PC-3 (cell line): ENCODE data around the gene RSF1. TPM values are rescaled to one million over a fixed set of nuclear protein-coding genes. Genes with fewer than 3 reads are reported as not detected.

Experiments used
- ATAC-seq: fragments of 200-7000 bp; cut with Tn5 transposase; 2 replicates; pipeline ENCODE4 v1.9.1; 2020; ENCODE audit warnings: mild to moderate bottlenecking, moderate library complexity
- BruUV-seq: library from RNA; stranded (reverse); fragments of 400-500 nt; replicated peaks from 2 replicates; lab custom pipeline; 2021; lab: Mats Ljungman, UMichigan
- CTCF ChIA-PET: fragments of 300-600 bp; sonication (Branson Sonifier 250); formaldehyde crosslinking; loops from one replicate; lab custom pipeline; 2022; ENCODE audit warnings: antibody characterized with exemption; lab: Charles Lee
- POLR2A ChIA-PET: fragments of 300-600 bp; sonication (Branson Sonifier 250); formaldehyde crosslinking; loops from one replicate; lab custom pipeline; 2022; ENCODE audit warnings: antibody characterized with exemption; ENCODE audit not compliant: unreplicated experiment; lab: Charles Lee
- DNase-seq: peaks from one replicate; pipeline ENCODE4 v3.0.0-alpha.2; 2015
- H2AFZ ChIP-seq: fragments of 300-600 bp; sonication (generic); 2 replicates; pipeline ENCODE4 v1.6.0; 2016; ENCODE audit warnings: antibody characterized with exemption, low read length
- H3F3A ChIP-seq: fragments of 300-600 bp; sonication (generic); one replicate; pipeline ENCODE4 v1.6.0; 2017; ENCODE audit warnings: antibody characterized with exemption, low read length, control low read depth, mild to moderate bottlenecking; ENCODE audit not compliant: unreplicated experiment
- H3K27ac ChIP-seq: fragments of 300-600 bp; sonication (generic); 2 replicates; pipeline ENCODE4 v1.5.1; 2016; ENCODE audit warnings: mild to moderate bottlenecking, low read length
- H3K27me3 ChIP-seq: fragments of 300-600 bp; sonication (generic); 2 replicates; pipeline ENCODE4 v1.6.1; 2016; ENCODE audit warnings: low read length, mixed read lengths
- H3K36me3 ChIP-seq: fragments of 300-600 bp; sonication (generic); 2 replicates; pipeline ENCODE4 v1.6.1; 2016; ENCODE audit warnings: low read depth, mixed run types, low read length, mixed read lengths
- H3K4me1 ChIP-seq: fragments of 300-600 bp; sonication (generic); 2 replicates; pipeline ENCODE4 v1.5.1; 2016; ENCODE audit warnings: low read length; ENCODE audit not compliant: insufficient read depth
- H3K4me2 ChIP-seq: fragments of 300-600 bp; sonication (generic); 2 replicates; pipeline ENCODE4 v1.6.0; 2016; ENCODE audit warnings: low read length
- H3K4me3 ChIP-seq: fragments of 300-600 bp; sonication (generic); 2 replicates; pipeline ENCODE4 v1.5.1; 2016; ENCODE audit warnings: mild to moderate bottlenecking, low read length, mixed read lengths
- H3K79me2 ChIP-seq: fragments of 300-600 bp; sonication (generic); 2 replicates; pipeline ENCODE4 v1.6.1; 2017; ENCODE audit warnings: low read length, mixed read lengths
- H3K9ac ChIP-seq: fragments of 300-600 bp; sonication (generic); 2 replicates; pipeline ENCODE4 v1.6.0; 2016; ENCODE audit warnings: mild to moderate bottlenecking, low read length
- H3K9me2 ChIP-seq: fragments of 300-600 bp; sonication (generic); replicated peaks from 2 replicates; pipeline ENCODE4 v1.6.1; 2016; ENCODE audit warnings: mixed run types, low read length, mixed read lengths
- H3K9me3 ChIP-seq: fragments of 300-600 bp; sonication (generic); 2 replicates; pipeline ENCODE4 v1.6.1; 2016; ENCODE audit warnings: low read length, mixed read lengths
- H4K20me1 ChIP-seq: fragments of 300-600 bp; sonication (generic); 2 replicates; pipeline ENCODE4 v1.6.1; 2016; ENCODE audit warnings: low read length, mixed read lengths
- CTCF ChIP-seq: fragments of 300-600 bp; sonication (generic); conservative IDR thresholded peaks from 2 replicates; pipeline ENCODE4 v1.5.1; 2017; ENCODE audit warnings: antibody characterized with exemption, low read depth, mild to moderate bottlenecking, low read length
- EZH2 ChIP-seq: fragments of 300-600 bp; sonication (generic); IDR thresholded peaks from one replicate; pipeline ENCODE4 v1.6.1; 2017; ENCODE audit warnings: antibody characterized with exemption, mild to moderate bottlenecking, low read length; ENCODE audit not compliant: unreplicated experiment
- EZH2phosphoT487 ChIP-seq: fragments of 300-600 bp; sonication (generic); IDR thresholded peaks from 2 replicates; pipeline ENCODE4 v1.6.1; 2018; ENCODE audit warnings: mild to moderate bottlenecking, antibody characterized with exemption, low read length, borderline replicate concordance
- intact Hi-C: fragments of 100-400 bp; cut with micrococcal nuclease; formaldehyde crosslinking; loops from 2 replicates; pipeline ENCODE4 v1.9.0; 2023
- total RNA-seq: library from RNA; depleted of rRNA; stranded (reverse); fragments of >200 nt; gene quantifications from 2 replicates; pipeline ENCODE4 v1.2.3, GENCODE V29; 2014

The RSF1 gene
- total RNA-seq, 1 experiment from 2014 or later, result 30.0 TPM

DNA sequence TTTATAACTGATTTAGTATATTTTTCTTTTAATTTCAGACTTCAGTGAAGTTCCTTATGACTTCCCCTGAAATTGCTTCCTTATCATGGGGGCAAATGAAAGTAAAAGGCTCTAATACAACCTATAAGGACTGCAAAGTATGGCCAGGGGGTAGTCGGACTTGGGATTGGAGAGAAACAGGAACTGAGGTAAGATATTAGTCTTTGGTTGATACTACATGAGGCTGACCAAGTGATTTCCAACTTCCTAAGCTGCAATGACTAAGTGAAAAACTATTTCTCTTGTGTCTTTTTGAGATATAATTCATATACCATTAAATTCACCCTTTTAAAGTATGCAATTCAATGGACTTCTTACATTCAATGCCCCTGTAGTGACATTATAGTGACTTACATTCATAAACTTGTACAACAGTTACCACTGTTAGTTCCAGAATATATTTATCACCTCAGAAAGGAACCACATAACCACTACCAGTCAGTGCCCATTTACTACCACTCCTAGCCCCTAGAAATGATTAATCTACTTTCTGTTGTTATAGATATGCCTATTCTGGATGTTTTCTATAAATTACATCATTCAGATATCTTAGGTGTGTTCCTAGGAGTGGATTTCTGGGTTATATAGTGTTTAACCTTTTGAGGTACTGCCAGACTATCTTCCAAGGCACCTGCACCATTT, 22.1 kb upstream of the RSF1 start:
- Histone ChIP-seq H3K27ac (no peak overlapping the region), H3K4me1 (peaks cover 6% of the 10 kb centered on the region; the same call in 1 of the 2 replicates), H3K9me3 (peaks cover 6% of the 10 kb centered on the region), H3K27me3 (no peaks in the 10 kb centered on the region), H3K9ac (no peak overlapping the region), H2AFZ (no peak overlapping the region), H3F3A (no peaks in the 10 kb centered on the region), H3K4me2 (no peak overlapping the region), H3K79me2 (no peaks in the 10 kb centered on the region), H3K4me3 (no peak overlapping the region), H4K20me1 (no peaks in the 10 kb centered on the region), H3K9me2 (no peaks in the 10 kb centered on the region), H3K36me3 (peaks cover 14% of the 10 kb centered on the region; the same call in 1 of the 2 replicates)
- intact Hi-C loops, result no loop called here
- TF ChIP-seq EZH2phosphoT487 (no peak), EZH2 (no peak), CTCF (no peak)
- DNase-seq (peak; percentile 43), ATAC-seq (peak; percentile 27; the same call in 1 of the 2 replicates)
- CTCF ChIA-PET, result no interaction called here
- POLR2A ChIA-PET, result no interaction called here
- no TSS peak for BruUV-seq

- Histone ChIP-seq H3K9me3 (no peaks in the 10 kb centered on the region), H3K27ac (no peak overlapping the region), H3F3A (no peaks in the 10 kb centered on the region), H4K20me1 (no peaks in the 10 kb centered on the region), H3K79me2 (no peaks in the 10 kb centered on the region), H3K4me2 (no peak overlapping the region), H3K9me2 (no peaks in the 10 kb centered on the region), H3K27me3 (no peaks in the 10 kb centered on the region), H3K4me1 (no peaks in the 10 kb centered on the region), H3K9ac (no peak overlapping the region), H3K4me3 (no peak overlapping the region), H3K36me3 (no peaks in the 10 kb centered on the region), H2AFZ (no peak overlapping the region)
- ChIA-PET POLR2A (interaction anchor here (0.7 kb wide), 1 partner anchor 172 kb away, joined by 4 read pairs; no protein-coding TSS in a partner anchor), CTCF (no interaction called here)
- intact Hi-C loops, result no loop called here
- no peak for ATAC-seq
- no peak for DNase-seq
- TF ChIP-seq EZH2phosphoT487 (no peak), CTCF (no peak)
- no TSS peak for BruUV-seq
Measured at GRCh38 chr11:77833302-77833701, 12.8 kb upstream of the RSF1 start.

- Histone ChIP-seq H3K27me3 (no peaks in the 10 kb centered on the region), H3K4me1 (no peaks in the 10 kb centered on the region), H3K9me2 (no peaks in the 10 kb centered on the region), H3K4me2 (no peak overlapping the region), H3F3A (no peaks in the 10 kb centered on the region), H3K36me3 (no peaks in the 10 kb centered on the region), H3K9me3 (no peaks in the 10 kb centered on the region), H3K79me2 (no peaks in the 10 kb centered on the region), H3K27ac (no peak overlapping the region), H3K9ac (no peak overlapping the region), H3K4me3 (no peak overlapping the region), H4K20me1 (no peaks in the 10 kb centered on the region), H2AFZ (no peak overlapping the region)
- CTCF ChIA-PET, result no interaction called here
- no peak for DNase-seq
- no TSS peak for BruUV-seq
- POLR2A ChIA-PET, result no interaction called here
- TF ChIP-seq EZH2phosphoT487 (no peak), EZH2 (no peak), CTCF (no peak)
- intact Hi-C loops, result no loop called here
- ATAC-seq, result no peak
Measured at GRCh38 chr11:77828926-77829325, 8.4 kb upstream of the RSF1 start.
